Loucy (cell line): ENCODE data around the gene DENND5A.

Experiments used
- EZH2phosphoT487 ChIP-seq: fragments of 200-600 bp; IDR thresholded peaks from 2 replicates; pipeline ENCODE4 v1.6.1; 2018; ENCODE audit warnings: antibody characterized with exemption, mild to moderate bottlenecking, moderate library complexity, borderline replicate concordance
- TF ChIP-seq, protein P1 (sequence below): fragments of 200-600 bp; sonication (generic); conservative IDR thresholded peaks from 2 replicates; pipeline ENCODE4 v1.5.1; 2014; ENCODE audit warnings: mild to moderate bottlenecking, antibody characterized with exemption, low read length

DNA sequence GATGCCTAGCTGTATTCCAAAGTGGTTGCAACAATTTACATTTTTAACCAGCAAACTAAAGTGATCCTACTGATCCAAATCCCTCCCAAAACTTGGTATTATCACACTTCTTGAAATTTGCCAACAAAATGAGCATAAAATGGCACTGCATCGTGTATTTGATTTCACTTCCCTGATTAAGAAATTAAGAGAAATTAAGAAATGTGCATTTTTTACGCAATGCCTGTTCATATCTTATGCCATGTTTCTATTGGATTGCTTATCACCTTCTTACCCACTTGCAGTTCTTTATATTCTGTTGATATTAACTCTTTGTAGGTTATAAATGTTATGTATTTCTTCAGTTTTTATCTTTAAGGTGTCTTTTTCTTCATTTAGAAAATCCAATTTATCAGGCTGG lies 80.6 kb downstream of the DENND5A start:
- TF ChIP-seq, protein P1, sequence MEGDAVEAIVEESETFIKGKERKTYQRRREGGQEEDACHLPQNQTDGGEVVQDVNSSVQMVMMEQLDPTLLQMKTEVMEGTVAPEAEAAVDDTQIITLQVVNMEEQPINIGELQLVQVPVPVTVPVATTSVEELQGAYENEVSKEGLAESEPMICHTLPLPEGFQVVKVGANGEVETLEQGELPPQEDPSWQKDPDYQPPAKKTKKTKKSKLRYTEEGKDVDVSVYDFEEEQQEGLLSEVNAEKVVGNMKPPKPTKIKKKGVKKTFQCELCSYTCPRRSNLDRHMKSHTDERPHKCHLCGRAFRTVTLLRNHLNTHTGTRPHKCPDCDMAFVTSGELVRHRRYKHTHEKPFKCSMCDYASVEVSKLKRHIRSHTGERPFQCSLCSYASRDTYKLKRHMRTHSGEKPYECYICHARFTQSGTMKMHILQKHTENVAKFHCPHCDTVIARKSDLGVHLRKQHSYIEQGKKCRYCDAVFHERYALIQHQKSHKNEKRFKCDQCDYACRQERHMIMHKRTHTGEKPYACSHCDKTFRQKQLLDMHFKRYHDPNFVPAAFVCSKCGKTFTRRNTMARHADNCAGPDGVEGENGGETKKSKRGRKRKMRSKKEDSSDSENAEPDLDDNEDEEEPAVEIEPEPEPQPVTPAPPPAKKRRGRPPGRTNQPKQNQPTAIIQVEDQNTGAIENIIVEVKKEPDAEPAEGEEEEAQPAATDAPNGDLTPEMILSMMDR = no peak
- no peak for TF ChIP-seq EZH2phosphoT487
